GM23338 (cell line): ENCODE results near the gene NHLH1. TPM values are rescaled to one million over a fixed set of nuclear protein-coding genes. Genes with fewer than 3 reads are reported as not detected.

ENCODE experiments used
- ATAC-seq: fragments of 200-7000 bp; cut with Tn5 transposase; 3 replicates; pipeline ENCODE4 v1.9.1; 2020
- DNase-seq: peaks from one replicate; pipeline ENCODE4 v3.0.0-alpha.2; 2015; ENCODE audit warnings: low spot score
- H2AFZ ChIP-seq: fragments of 200-600 bp; sonication (generic); 2 replicates; pipeline ENCODE4 v1.8.0; 2016; ENCODE audit warnings: antibody characterized with exemption, mild to moderate bottlenecking, moderate library complexity
- H3F3A ChIP-seq: fragments of 200-600 bp; sonication (generic); replicated peaks from 2 replicates; pipeline ENCODE4 v1.8.0; 2017; ENCODE audit warnings: antibody characterized with exemption, mixed run types, low read depth
- H3K27ac ChIP-seq: fragments of 200-600 bp; sonication (generic); 2 replicates; pipeline ENCODE4 v1.6.1; 2016; ENCODE audit warnings: low read depth
- H3K27me3 ChIP-seq: fragments of 200-600 bp; sonication (generic); 2 replicates; pipeline ENCODE4 v1.8.0; 2016; ENCODE audit warnings: mild to moderate bottlenecking, mixed run types, moderate library complexity; ENCODE audit not compliant: insufficient read depth
- H3K36me3 ChIP-seq: fragments of 200-600 bp; sonication (generic); 2 replicates; pipeline ENCODE4 v1.8.0; 2016; ENCODE audit warnings: mild to moderate bottlenecking; ENCODE audit not compliant: insufficient read depth
- H3K4me1 ChIP-seq: fragments of 200-600 bp; sonication (generic); 2 replicates; pipeline ENCODE4 v1.8.0; 2016; ENCODE audit warnings: mild to moderate bottlenecking, moderate library complexity; ENCODE audit not compliant: insufficient read depth
- H3K4me2 ChIP-seq: fragments of 200-600 bp; sonication (generic); 2 replicates; pipeline ENCODE4 v1.7.1; 2017; ENCODE audit warnings: mixed run types
- H3K4me3 ChIP-seq: fragments of 200-600 bp; sonication (generic); 2 replicates; pipeline ENCODE4 v1.6.1; 2016; ENCODE audit warnings: mixed run types
- H3K79me2 ChIP-seq: fragments of 200-600 bp; sonication (generic); replicated peaks from 2 replicates; pipeline ENCODE4 v1.8.0; 2017; ENCODE audit warnings: mild to moderate bottlenecking; ENCODE audit not compliant: insufficient read depth
- H3K9me2 ChIP-seq: fragments of 200-600 bp; sonication (generic); 2 replicates; pipeline ENCODE4 v1.8.0; 2017; ENCODE audit not compliant: insufficient read depth
- H4K20me1 ChIP-seq: fragments of 200-600 bp; sonication (generic); replicated peaks from 2 replicates; pipeline ENCODE4 v1.8.0; 2017; ENCODE audit warnings: mild to moderate bottlenecking; ENCODE audit not compliant: insufficient read depth
- H3K27ac Mint-ChIP-seq: 2 replicates; pipeline ENCODE4 v1.8.0; 2020; ENCODE audit warnings: inconsistent platforms, mild to moderate bottlenecking, moderate library complexity, mixed read lengths
- H3K27me3 Mint-ChIP-seq: 3 replicates; pipeline ENCODE4 v1.8.0; 2022; ENCODE audit warnings: low read depth, mild to moderate bottlenecking, moderate library complexity, mixed read lengths, inconsistent platforms; ENCODE audit not compliant: insufficient read depth, poor library complexity
- H3K36me3 Mint-ChIP-seq: 3 replicates; pipeline ENCODE4 v1.8.0; 2021; ENCODE audit warnings: low read depth, mild to moderate bottlenecking, inconsistent platforms, moderate library complexity, mixed read lengths
- H3K4me1 Mint-ChIP-seq: 3 replicates; pipeline ENCODE4 v1.8.0; 2020; ENCODE audit warnings: mild to moderate bottlenecking, inconsistent platforms, mixed read lengths
- H3K4me3 Mint-ChIP-seq: 3 replicates; pipeline ENCODE4 v1.8.0; 2021; ENCODE audit warnings: moderate library complexity, mild to moderate bottlenecking, inconsistent platforms, mixed read lengths
- H3K9me3 Mint-ChIP-seq: 3 replicates; pipeline ENCODE4 v1.8.0; 2020; ENCODE audit warnings: moderate library complexity, mild to moderate bottlenecking, inconsistent platforms, mixed read lengths
- CREB1 ChIP-seq: fragments of 250-450 bp; sonication (Bioruptor Pico); IDR thresholded peaks from 2 replicates; pipeline ENCODE4 v1.5.0; 2020; ENCODE audit warnings: low read depth, mild to moderate bottlenecking, moderate library complexity
- ETS1 ChIP-seq: IDR thresholded peaks from 2 replicates; pipeline ENCODE4 v1.6.1; 2016; ENCODE audit warnings: antibody characterized with exemption
- EZH2phosphoT487 ChIP-seq: fragments of 200-600 bp; sonication (generic); IDR thresholded peaks from one replicate; pipeline ENCODE4 v1.8.1; 2018; ENCODE audit warnings: antibody characterized with exemption; ENCODE audit not compliant: unreplicated experiment
- JUNB ChIP-seq: IDR thresholded peaks from one replicate; pipeline ENCODE4 v1.6.1; 2016; ENCODE audit warnings: antibody characterized with exemption; ENCODE audit not compliant: unreplicated experiment
- NANOG ChIP-seq: IDR thresholded peaks from 2 replicates; pipeline ENCODE4 v1.6.1; 2016; ENCODE audit warnings: antibody characterized with exemption, borderline replicate concordance
- POLR2AphosphoS5 ChIP-seq: IDR thresholded peaks from 2 replicates; pipeline ENCODE4 v1.6.1; 2016; ENCODE audit warnings: antibody characterized with exemption, low read depth
- STAT1 ChIP-seq: IDR thresholded peaks from one replicate; pipeline ENCODE4 v1.6.1; 2016; ENCODE audit warnings: antibody characterized with exemption; ENCODE audit not compliant: unreplicated experiment
- ZNF114 ChIP-seq: fragments of 250-450 bp; sonication (Bioruptor Pico); IDR thresholded peaks from 2 replicates; pipeline ENCODE4 v1.5.0; 2020; ENCODE audit warnings: mild to moderate bottlenecking, moderate library complexity
- ZNF331 ChIP-seq: fragments of 250-450 bp; sonication (Bioruptor Pico); IDR thresholded peaks from 2 replicates; pipeline ENCODE4 v1.5.0; 2020; ENCODE audit warnings: low read depth, mild to moderate bottlenecking, moderate library complexity
- polyA plus RNA-seq: library from polyadenylated mRNA; unstranded; fragments of >200 nt; fragmentation: Nextera tagmentation; extraction: Ambion mirVana; gene quantifications from 2 replicates; pipeline ENCODE4 v1.2.1, GENCODE V29; 2016
- total RNA-seq: library from RNA; depleted of rRNA; stranded (reverse); fragments of >200 nt; shearing (Covaris generic); gene quantifications from 2 replicates; pipeline ENCODE4 v1.2.3, GENCODE V29; 2014
- TF ChIP-seq, protein P1 (sequence below): IDR thresholded peaks from one replicate; pipeline ENCODE4 v1.6.1; 2018; ENCODE audit warnings: antibody characterized with exemption; ENCODE audit not compliant: unreplicated experiment
- TF ChIP-seq, protein P2 (sequence below), 2 experiments: fragments of 200-600 bp in 1 of 2; sonication (generic) in 1 of 2; conservative IDR thresholded peaks; 2 replicates each; pipeline versions ENCODE4 v1.5.1 to v1.6.1; 2016 to 2017; ENCODE audit warnings: antibody characterized with exemption in 2 of 2, low read depth in 2 of 2, mild to moderate bottlenecking in 2 of 2, moderate library complexity in 1 of 2

NHLH1 gene
- total and polyA plus RNA-seq, 2 experiments from 2014 or later: 0.69 to 0.89 TPM

GRCh38 chr1:160369087-160369486, 2.2 kb downstream of the NHLH1 start (continued):
- TF ChIP-seq, protein P1, sequence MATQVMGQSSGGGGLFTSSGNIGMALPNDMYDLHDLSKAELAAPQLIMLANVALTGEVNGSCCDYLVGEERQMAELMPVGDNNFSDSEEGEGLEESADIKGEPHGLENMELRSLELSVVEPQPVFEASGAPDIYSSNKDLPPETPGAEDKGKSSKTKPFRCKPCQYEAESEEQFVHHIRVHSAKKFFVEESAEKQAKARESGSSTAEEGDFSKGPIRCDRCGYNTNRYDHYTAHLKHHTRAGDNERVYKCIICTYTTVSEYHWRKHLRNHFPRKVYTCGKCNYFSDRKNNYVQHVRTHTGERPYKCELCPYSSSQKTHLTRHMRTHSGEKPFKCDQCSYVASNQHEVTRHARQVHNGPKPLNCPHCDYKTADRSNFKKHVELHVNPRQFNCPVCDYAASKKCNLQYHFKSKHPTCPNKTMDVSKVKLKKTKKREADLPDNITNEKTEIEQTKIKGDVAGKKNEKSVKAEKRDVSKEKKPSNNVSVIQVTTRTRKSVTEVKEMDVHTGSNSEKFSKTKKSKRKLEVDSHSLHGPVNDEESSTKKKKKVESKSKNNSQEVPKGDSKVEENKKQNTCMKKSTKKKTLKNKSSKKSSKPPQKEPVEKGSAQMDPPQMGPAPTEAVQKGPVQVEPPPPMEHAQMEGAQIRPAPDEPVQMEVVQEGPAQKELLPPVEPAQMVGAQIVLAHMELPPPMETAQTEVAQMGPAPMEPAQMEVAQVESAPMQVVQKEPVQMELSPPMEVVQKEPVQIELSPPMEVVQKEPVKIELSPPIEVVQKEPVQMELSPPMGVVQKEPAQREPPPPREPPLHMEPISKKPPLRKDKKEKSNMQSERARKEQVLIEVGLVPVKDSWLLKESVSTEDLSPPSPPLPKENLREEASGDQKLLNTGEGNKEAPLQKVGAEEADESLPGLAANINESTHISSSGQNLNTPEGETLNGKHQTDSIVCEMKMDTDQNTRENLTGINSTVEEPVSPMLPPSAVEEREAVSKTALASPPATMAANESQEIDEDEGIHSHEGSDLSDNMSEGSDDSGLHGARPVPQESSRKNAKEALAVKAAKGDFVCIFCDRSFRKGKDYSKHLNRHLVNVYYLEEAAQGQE: no peak
- TF ChIP-seq ZNF114 (no peak), STAT1 (no peak), JUNB (no peak), ETS1 (no peak), ZNF331 (CRISPR knock-in tag) (no peak), POLR2AphosphoS5 (no peak), CREB1 (CRISPR knock-in tag) (no peak), NANOG (no peak)
- TF ChIP-seq, protein P2, sequence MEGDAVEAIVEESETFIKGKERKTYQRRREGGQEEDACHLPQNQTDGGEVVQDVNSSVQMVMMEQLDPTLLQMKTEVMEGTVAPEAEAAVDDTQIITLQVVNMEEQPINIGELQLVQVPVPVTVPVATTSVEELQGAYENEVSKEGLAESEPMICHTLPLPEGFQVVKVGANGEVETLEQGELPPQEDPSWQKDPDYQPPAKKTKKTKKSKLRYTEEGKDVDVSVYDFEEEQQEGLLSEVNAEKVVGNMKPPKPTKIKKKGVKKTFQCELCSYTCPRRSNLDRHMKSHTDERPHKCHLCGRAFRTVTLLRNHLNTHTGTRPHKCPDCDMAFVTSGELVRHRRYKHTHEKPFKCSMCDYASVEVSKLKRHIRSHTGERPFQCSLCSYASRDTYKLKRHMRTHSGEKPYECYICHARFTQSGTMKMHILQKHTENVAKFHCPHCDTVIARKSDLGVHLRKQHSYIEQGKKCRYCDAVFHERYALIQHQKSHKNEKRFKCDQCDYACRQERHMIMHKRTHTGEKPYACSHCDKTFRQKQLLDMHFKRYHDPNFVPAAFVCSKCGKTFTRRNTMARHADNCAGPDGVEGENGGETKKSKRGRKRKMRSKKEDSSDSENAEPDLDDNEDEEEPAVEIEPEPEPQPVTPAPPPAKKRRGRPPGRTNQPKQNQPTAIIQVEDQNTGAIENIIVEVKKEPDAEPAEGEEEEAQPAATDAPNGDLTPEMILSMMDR (conservative IDR thresholded peaks at IDR 0.05; ENCODE audit: low read depth in 2 of 2): no peak

GRCh38 chr1:160370561-160371345, 3.9 kb downstream of the NHLH1 start:
- Histone ChIP-seq H3K4me2 (no peak overlapping the region; the same call in 1 of the 2 replicates), H3K36me3 (no peaks in the 10 kb centered on the region), H3K4me1 (peaks cover 27% of the 10 kb centered on the region), H2AFZ (peak overlapping the region; percentile 69), H3K9me2 (no peaks in the 10 kb centered on the region), H3K27me3 (no peaks in the 10 kb centered on the region), H3F3A (0 out of 2 replicates have a peak, but pooled peaks cover 6% of the 10 kb centered on the region), H3K27ac (no peak overlapping the region), H3K4me3 (no peak overlapping the region), H3K79me2 (no peaks in the 10 kb centered on the region), H4K20me1 (no peaks in the 10 kb centered on the region; the same call in 1 of the 2 replicates)
- Mint-ChIP-seq H3K27ac (no peak overlapping the region), H3K9me3 (no peaks in the 10 kb centered on the region), H3K36me3 (no peaks in the 10 kb centered on the region; the same call in 2 of the 3 replicates), H3K27me3 (peaks cover 6% of the 10 kb centered on the region), H3K4me3 (no peak overlapping the region), H3K4me1 (peaks cover 48% of the 10 kb centered on the region)
- no peak for TF ChIP-seq ZNF114
- TF ChIP-seq ETS1: no peak
- TF ChIP-seq NANOG: no peak
- no peak for TF ChIP-seq EZH2phosphoT487
- no peak for ATAC-seq
- peak; percentile 10 for DNase-seq
